Esophagus muscularis mucosa (tissue), 4 donors: Measurements from ENCODE around the gene LIFR.

ENCODE experiments used
- CTCF ChIP-seq, 3 experiments: fragments of 200-600 bp in 2 of 3; fragments of 450-650 bp in 1 of 3; sonication (generic) in 2 of 3; IDR thresholded peaks; one replicate each; pipeline ENCODE4 v1.5.1; 2017 to 2019; ENCODE audit warnings: antibody characterized with exemption in 3 of 3, mild to moderate bottlenecking in 2 of 3, moderate library complexity in 1 of 3
- EP300 ChIP-seq: sonication (generic); formaldehyde crosslinking; IDR thresholded peaks from one replicate; pipeline ENCODE4 v1.6.1; 2017; ENCODE audit warnings: antibody characterized with exemption
- POLR2A ChIP-seq: fragments of 450-650 bp; IDR thresholded peaks from one replicate; pipeline ENCODE4 v1.6.1; 2017; ENCODE audit warnings: antibody characterized with exemption, moderate library complexity, mild to moderate bottlenecking, low read depth
- POLR2AphosphoS5 ChIP-seq, 2 donors: sonication (generic); formaldehyde crosslinking; IDR thresholded peaks; one replicate each; pipeline ENCODE4 v1.6.1; 2017; ENCODE audit warnings: antibody characterized with exemption in 2 of 2

- TF ChIP-seq CTCF (IDR thresholded peaks at IDR 0.05), result no peak
- no peak for TF ChIP-seq POLR2A
- no peak for TF ChIP-seq EP300
- TF ChIP-seq POLR2AphosphoS5 (IDR thresholded peaks at IDR 0.05), result no peak
Measured at GRCh38 chr5:38479315-38479904, 77.0 kb downstream of the LIFR start.
